Transverse colon (tissue), 4 donors: ENCODE results near the gene ZDHHC14. TPM values are rescaled to one million over a fixed set of nuclear protein-coding genes. Genes with fewer than 3 reads are reported as not detected.

Experiments used
- DNase-seq: peaks from one replicate; pipeline ENCODE4 v3.0.0-alpha.2; 2019
- H3K27ac ChIP-seq, 4 donors: fragments of 200-600 bp; sonication (generic); 2 replicates each; pipeline ENCODE4 v1.5.1; 2016 to 2018; ENCODE audit warnings: inconsistent platforms in 4 of 4
- H3K27me3 ChIP-seq: fragments of 200-600 bp; sonication (generic); 2 replicates; pipeline ENCODE4 v1.5.1; 2017; ENCODE audit warnings: inconsistent platforms
- H3K36me3 ChIP-seq, 4 donors: fragments of 200-600 bp; sonication (generic); 2 replicates each; pipeline ENCODE4 v1.5.1; 2017 to 2019; ENCODE audit warnings: inconsistent platforms in 4 of 4
- H3K4me1 ChIP-seq, 4 donors: fragments of 200-600 bp; sonication (generic); 2 replicates each; pipeline ENCODE4 v1.5.1; 2017 to 2020; ENCODE audit warnings: inconsistent platforms in 4 of 4
- H3K4me3 ChIP-seq, 4 donors: fragments of 200-600 bp; sonication (generic); 1 replicate in 1 of 4; 2 replicates in 3 of 4; pipeline versions ENCODE4 v1.5.1 to v1.6.1; 2017 to 2019; ENCODE audit warnings: inconsistent platforms in 4 of 4
- H3K9me3 ChIP-seq, 2 donors: fragments of 200-600 bp; sonication (generic); 2 replicates each; pipeline ENCODE4 v1.5.1; 2017 to 2019; ENCODE audit warnings: inconsistent platforms in 2 of 2
- EP300 ChIP-seq: sonication (generic); formaldehyde crosslinking; IDR thresholded peaks from one replicate; pipeline ENCODE4 v1.6.1; 2017; ENCODE audit warnings: antibody characterized with exemption, low read depth
- POLR2A ChIP-seq: fragments of 450-650 bp; IDR thresholded peaks from one replicate; pipeline ENCODE4 v1.6.1; 2016; ENCODE audit warnings: antibody characterized with exemption, mild to moderate bottlenecking, moderate library complexity
- POLR2AphosphoS5 ChIP-seq, 3 donors: sonication (generic); formaldehyde crosslinking; IDR thresholded peaks; one replicate each; pipeline ENCODE4 v1.6.1; 2016; ENCODE audit warnings: antibody characterized with exemption in 3 of 3
- WGBS, 2 donors: methylation state at CpG; one replicate each; pipeline ENCODE4 v1.1.5; 2018; ENCODE audit warnings: low coverage in 1 of 2; 5-methylcytosine and 5-hydroxymethylcytosine counted together
- in situ Hi-C, 4 donors: fragments of 200-750 bp; cut with MboI; loops; one replicate each; pipeline versions ENCODE4 v1.15.0 to v1.15.1; 2017; ENCODE audit warnings: low sequenced_read_pairs in 3 of 4, low pct_ligation_motif_present in 1 of 4, low pct_unique_long_range_greater_than_20kb in 1 of 4
- intact Hi-C: fragments of 100-400 bp; cut with DNase I; formaldehyde crosslinking; loops from one replicate; pipeline ENCODE4 v1.15.1; 2023; ENCODE audit warnings: low total_unique reads
- total RNA-seq, 4 donors: library from RNA; depleted of rRNA; stranded (reverse); fragments of >200 nt; gene quantifications; one replicate each; pipeline ENCODE4 v1.1.0, GENCODE V29; 2016
- TF ChIP-seq, protein P1 (sequence below), 5 experiments: fragments of 200-600 bp in 3 of 5; fragments of 450-650 bp in 2 of 5; sonication (generic) in 3 of 5; IDR thresholded peaks; 1 replicate in 2 of 5; 2 replicates in 3 of 5; pipeline ENCODE4 v1.5.1; 2016 to 2017; ENCODE audit warnings: antibody characterized with exemption in 5 of 5, inconsistent platforms in 3 of 5, mild to moderate bottlenecking in 2 of 5, moderate library complexity in 1 of 5

ZDHHC14 gene
- total RNA-seq, 4 donors from 2014 or later: 10.2 to 16.5 (median 12.5) TPM

DNA sequence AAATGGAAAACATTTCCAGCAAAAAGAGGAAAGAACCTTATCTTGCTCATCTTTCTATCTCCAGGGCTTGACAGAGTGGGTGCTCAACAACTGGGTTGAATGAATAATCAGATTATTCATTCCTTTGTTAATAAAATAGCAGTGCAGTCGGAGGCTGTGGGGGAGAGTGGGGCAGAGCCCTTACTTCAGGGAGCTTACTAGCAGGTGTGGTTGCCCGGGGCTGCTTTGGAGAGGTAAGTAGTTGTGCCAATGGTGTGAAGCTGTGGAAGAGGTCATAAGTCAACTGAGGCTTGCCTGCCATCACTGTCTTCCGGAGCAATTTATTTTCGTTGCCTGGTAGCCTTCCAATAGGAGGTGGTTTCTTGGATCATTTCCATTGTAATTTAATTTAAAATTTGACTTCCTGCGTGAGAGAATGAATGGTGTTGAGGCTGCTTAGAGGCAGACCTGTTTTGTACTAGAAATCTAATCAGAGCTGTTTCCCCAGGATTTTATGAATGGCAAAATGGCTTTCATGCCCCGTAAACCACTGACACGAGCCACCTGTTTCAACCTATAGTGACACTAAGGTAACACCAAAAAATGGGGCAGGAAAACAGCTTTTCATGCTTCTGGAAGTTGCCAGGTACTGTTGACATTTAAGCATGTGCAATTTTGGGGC lies 51.4 kb downstream of the ZDHHC14 start:
- DNase-seq: no peak
- intact Hi-C loops (no loop called here), in situ Hi-C loops (no loop called here)
- no peaks in the 10 kb centered on the region for H3K9me3 ChIP-seq
- H3K27me3 ChIP-seq: no peaks in the 10 kb centered on the region
- TF ChIP-seq, protein P1, sequence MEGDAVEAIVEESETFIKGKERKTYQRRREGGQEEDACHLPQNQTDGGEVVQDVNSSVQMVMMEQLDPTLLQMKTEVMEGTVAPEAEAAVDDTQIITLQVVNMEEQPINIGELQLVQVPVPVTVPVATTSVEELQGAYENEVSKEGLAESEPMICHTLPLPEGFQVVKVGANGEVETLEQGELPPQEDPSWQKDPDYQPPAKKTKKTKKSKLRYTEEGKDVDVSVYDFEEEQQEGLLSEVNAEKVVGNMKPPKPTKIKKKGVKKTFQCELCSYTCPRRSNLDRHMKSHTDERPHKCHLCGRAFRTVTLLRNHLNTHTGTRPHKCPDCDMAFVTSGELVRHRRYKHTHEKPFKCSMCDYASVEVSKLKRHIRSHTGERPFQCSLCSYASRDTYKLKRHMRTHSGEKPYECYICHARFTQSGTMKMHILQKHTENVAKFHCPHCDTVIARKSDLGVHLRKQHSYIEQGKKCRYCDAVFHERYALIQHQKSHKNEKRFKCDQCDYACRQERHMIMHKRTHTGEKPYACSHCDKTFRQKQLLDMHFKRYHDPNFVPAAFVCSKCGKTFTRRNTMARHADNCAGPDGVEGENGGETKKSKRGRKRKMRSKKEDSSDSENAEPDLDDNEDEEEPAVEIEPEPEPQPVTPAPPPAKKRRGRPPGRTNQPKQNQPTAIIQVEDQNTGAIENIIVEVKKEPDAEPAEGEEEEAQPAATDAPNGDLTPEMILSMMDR (IDR thresholded peaks at IDR 0.05): no peak
- TF ChIP-seq POLR2AphosphoS5 (IDR thresholded peaks at IDR 0.05) (no peak), EP300 (no peak), POLR2A (no peak)
- H3K27ac ChIP-seq: no peak overlapping the region
- peaks cover 5 to 24% (median 11%) of the 10 kb centered on the region in 4 donors for H3K4me1 ChIP-seq
- 20 to 56% methylated on average over 1 to 7 of the region's 7 CpGs for WGBS, 2 donors
- H3K4me3 ChIP-seq: no peak overlapping the region
- no peaks in the 10 kb centered on the region for H3K36me3 ChIP-seq

DNA sequence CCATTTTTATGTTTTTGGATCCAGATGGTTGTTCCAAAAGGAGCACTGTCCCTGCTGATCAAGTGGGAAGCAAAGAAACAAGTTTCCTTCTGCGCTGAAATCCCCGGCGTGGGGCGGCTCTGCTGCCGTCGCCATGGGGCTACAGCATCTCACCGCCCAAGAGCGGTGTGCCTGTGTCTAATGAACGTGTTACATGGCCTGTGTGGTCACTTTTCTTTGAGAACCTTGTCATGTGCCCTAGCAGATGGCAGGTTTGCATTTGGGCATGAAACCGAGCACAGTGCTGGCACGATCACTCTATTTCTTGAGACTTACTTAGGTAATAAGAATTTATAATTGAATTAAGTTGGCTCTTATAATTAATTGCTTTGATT lies 51.9 kb downstream of the ZDHHC14 start:
- intact Hi-C loops (no loop called here), in situ Hi-C loops (no loop called here)
- Histone ChIP-seq H3K36me3 (no peaks in the 10 kb centered on the region), H3K27me3 (no peaks in the 10 kb centered on the region), H3K4me1 (peaks cover 5 to 25% (median 11%) of the 10 kb centered on the region in 4 donors), H3K27ac (no peak overlapping the region), H3K4me3 (no peak overlapping the region), H3K9me3 (no peaks in the 10 kb centered on the region)
- DNase-seq: no peak
- 90 to 93% methylated on average over 2 to 11 of the region's 11 CpGs for WGBS, 2 donors
- TF ChIP-seq POLR2A: no peak
- TF ChIP-seq POLR2AphosphoS5 (IDR thresholded peaks at IDR 0.05): no peak
- no peak for TF ChIP-seq EP300
- TF ChIP-seq, protein P1 (IDR thresholded peaks at IDR 0.05): no peak

DNA sequence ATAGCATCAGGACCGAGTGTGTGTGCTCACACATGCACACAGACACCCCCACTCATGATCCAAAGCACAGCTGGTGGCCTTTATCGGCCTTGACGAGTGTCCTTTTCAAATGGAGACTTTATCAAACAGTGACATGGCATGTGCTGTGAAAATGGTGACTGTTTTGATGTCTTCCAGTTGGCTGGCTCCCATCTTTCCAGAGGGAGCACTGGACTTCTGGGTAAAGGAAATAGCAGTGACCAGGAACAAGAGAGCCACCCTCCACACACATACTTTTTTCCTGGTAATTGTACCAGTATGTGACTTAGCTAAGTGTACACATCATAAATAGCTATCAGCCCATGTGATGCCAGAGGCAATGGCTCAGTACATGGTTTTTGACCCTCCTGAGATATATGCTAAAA lies 52.7 kb downstream of the ZDHHC14 start:
- no peak for DNase-seq
- in situ Hi-C loops: no loop called here
- peak overlapping the region; percentile 4 to 59 (median 38) for H3K27ac ChIP-seq

DNA sequence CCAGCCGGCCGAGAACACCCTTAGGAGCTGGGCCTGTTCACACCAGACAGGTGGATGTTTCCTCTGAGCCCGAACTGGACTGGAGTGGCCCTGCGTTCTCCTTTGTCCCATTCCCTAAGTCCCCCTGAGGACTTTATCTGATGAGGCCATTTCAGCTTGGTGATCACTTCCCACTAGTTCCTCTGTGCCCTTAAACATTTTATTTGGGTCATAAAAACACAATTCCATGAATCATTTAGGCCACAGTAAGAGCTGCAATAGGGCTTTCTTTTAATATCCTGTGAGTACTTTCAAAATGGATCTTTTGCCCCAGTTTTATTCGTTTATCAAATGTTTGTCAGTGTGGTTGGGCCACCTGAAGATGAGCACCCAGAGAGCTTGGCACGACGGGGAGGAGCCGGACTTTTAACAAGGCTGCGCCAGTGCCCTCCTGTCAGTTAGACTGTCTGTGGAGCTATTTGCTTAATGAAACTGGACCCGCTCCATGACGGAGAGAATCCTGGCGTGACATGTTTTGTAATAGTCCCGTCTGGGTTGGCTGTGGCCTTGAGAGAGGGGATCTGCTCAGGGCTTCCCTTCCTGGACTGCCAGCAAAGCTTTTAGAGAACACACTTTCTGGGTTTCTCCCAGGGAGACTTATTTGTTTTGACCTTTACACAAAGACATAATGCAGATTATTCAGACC lies 53.5 kb downstream of the ZDHHC14 start:
- intact Hi-C loops (no loop called here), in situ Hi-C loops (no loop called here)
- H3K27me3 ChIP-seq: no peaks in the 10 kb centered on the region
- H3K27ac ChIP-seq: peak overlapping the region; percentile 27 to 59 (median 54)
- H3K36me3 ChIP-seq: no peaks in the 10 kb centered on the region
- 12 to 61% methylated on average over 5 to 13 of the region's 13 CpGs for WGBS, 2 donors
- H3K9me3 ChIP-seq: no peaks in the 10 kb centered on the region
- DNase-seq: peak; percentile 29
- TF ChIP-seq POLR2AphosphoS5 (IDR thresholded peaks at IDR 0.05): no peak
- TF ChIP-seq, protein P1 (IDR thresholded peaks at IDR 0.05): no peak
- no peak for TF ChIP-seq POLR2A
- no peak for TF ChIP-seq EP300
- no peak overlapping the region for H3K4me3 ChIP-seq
- H3K4me1 ChIP-seq: peaks cover 5 to 34% (median 11%) of the 10 kb centered on the region in 4 donors

More for the DNA sequence above, 52.7 kb downstream of the ZDHHC14 start:
- intact Hi-C loops: no loop called here
- 89% methylated on average over 3 of the region's 3 CpGs; no CpG with 5 or more reads in 1 of the 2 donors for WGBS, 2 donors
- H3K27me3 ChIP-seq: no peaks in the 10 kb centered on the region
- H3K4me1 ChIP-seq: peaks cover 5 to 33% (median 11%) of the 10 kb centered on the region in 4 donors
- H3K36me3 ChIP-seq: no peaks in the 10 kb centered on the region
- no peak overlapping the region for H3K4me3 ChIP-seq
- H3K9me3 ChIP-seq: no peaks in the 10 kb centered on the region
- TF ChIP-seq, protein P1 (IDR thresholded peaks at IDR 0.05): no peak
- no peak for TF ChIP-seq EP300
